HK-2 (cell line): ENCODE data around the gene SPRR2A.
"Not testable (repeated sequence)": the region's sequence is repeated elsewhere in the genome, so short reads cannot be mapped to it uniquely, and the experiment has no call there.

Experiments used
- DNase-seq: peaks from one replicate; pipeline ENCODE4 v3.0.0-alpha.2; 2018; ENCODE audit not compliant: unreplicated experiment

SPRR2A gene

DNA sequence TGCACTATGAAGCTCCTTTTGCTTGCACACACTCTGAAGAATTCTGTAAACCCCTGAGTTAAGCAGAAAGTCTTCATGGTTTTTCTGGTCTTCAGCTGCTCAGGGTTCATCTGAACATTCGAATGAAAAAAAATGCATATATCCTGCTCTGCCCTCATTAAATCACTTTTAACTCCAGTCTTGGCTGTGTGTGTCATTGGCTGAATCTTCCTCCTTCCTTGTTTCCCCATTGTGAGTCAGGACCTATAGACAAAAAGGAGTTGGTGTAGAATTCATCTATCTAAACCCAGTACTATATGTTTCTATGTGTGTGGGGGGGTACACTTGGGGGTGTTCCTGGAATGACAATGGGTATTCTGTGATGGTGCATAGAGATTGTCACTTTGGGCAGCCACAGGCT, 32.9 kb downstream of the SPRR2A start:
- DNase-seq, result no peak

DNA sequence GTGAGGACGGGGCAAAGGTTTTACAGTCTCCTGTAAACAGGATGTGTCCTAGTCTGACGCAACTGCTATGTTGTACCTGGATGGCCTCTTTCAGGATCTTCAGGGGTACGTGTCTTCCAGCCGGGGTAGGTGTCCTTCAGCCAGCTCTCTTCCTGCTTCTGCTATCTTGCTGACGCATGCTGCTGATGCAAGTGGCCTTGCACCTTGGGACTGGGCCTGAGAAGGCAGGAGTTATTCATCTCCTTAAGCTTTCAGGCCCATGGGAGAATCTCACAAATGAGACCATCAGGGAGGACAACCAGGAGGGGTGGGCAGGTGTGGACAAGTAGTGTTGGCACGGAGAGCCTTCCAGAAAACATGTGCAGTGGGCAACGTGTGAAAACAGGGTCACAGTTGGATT, 34.2 kb downstream of the SPRR2A start:
- DNase-seq, result no peak

DNA sequence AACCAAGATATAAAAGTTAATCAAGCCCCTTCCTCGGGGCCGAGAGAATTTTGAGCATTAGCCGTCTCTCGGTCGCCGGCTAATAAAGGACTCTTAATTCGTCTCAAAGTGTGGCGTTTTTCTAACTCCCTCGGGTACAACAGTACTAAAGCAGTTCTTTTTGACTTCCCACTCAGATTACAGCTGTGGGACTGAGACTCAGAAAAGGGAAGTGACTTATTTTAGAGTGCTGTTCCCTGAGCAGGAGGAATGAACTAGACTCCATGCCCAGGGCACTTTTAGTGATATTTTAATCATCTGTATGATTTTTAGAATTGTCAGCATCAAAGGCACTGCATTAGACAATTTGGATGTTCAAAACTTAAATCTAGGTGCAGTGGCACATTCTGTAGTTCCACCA, 35.0 kb downstream of the SPRR2A start:
- DNase-seq, result not testable (repeated sequence)

DNA sequence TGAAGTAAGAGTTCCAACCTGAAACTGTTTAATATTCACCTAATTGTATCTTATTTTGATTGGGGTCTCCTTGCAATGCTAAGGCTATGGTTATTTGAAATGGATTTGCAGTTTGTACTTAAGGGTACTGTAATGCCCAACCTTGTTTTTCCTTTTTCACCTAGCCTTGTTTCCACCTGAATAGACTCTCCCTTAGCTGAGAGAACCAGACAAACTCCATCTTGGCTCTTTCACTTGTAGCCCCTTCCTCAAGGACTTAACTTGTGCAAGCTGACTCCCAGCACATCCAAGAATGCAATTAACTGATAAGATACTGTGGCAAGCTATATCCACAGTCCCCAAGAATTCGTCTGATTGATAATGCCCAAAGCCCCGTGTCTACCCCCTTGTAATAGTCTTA, 35.5 kb downstream of the SPRR2A start:
- DNase-seq, result not testable (repeated sequence)

DNA sequence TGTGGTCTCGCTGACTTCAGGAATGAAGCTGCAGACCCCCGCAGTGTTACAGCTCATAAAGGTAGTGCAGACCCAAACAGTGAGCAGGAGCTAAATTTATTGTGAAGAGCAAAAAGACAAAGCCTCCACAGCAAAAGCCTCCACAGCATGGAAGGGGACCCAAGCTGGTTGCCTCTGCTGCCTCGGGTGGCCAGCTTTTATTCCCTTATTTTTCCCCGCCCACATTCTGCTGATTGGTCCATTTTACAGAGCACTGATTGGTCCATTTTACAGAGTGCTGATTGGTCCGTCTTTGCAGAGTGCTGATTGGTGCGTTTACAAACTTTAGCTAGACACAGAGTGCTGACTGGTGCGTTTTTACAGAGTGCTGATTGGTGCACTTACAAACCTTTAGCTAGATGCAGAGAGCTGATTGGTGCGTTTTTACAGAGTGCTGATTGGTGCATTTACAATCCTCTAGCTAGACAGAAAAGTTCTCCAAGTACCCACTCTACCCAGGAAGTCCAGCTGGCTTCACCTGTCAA, 46.0 kb downstream of the SPRR2A start:
- not testable (repeated sequence) for DNase-seq
